Germinal center (tissue), 1 donor: ENCODE results near the gene CDC42SE2.
"Not testable (repeated sequence)": the region's sequence is repeated elsewhere in the genome, so short reads cannot be mapped to it uniquely, and the experiment has no call there.

Experiments
- DNase-seq: peaks from one replicate; pipeline ENCODE4 v3.0.0; 2012; ENCODE audit warnings: mixed read lengths, low spot score

Gene CDC42SE2

GRCh38 chr5:131389869-131390265 lies 126.0 kb downstream of the CDC42SE2 start:
- no peak for DNase-seq

- DNase-seq = no peak
Observed at GRCh38 chr5:131392466-131393095, 128.7 kb downstream of the CDC42SE2 start.

- no peak for DNase-seq
Observed at GRCh38 chr5:131393498-131393968, 129.7 kb downstream of the CDC42SE2 start.

- peak; percentile 57 for DNase-seq
Observed at GRCh38 chr5:131394128-131394527, 130.3 kb downstream of the CDC42SE2 start.

GRCh38 chr5:131396015-131396414 lies 132.2 kb downstream of the CDC42SE2 start:
- no peak for DNase-seq

- DNase-seq = no peak
Observed at GRCh38 chr5:131396630-131397273, 132.9 kb downstream of the CDC42SE2 start.

GRCh38 chr5:131399007-131399406 lies 135.2 kb downstream of the CDC42SE2 start:
- not testable (repeated sequence) for DNase-seq

GRCh38 chr5:131400585-131400984 lies 136.7 kb downstream of the CDC42SE2 start:
- no peak for DNase-seq

GRCh38 chr5:131405674-131406073 lies 141.8 kb downstream of the CDC42SE2 start:
- no peak for DNase-seq

- DNase-seq = no peak
Observed at GRCh38 chr5:131406076-131406475, 142.2 kb downstream of the CDC42SE2 start.

GRCh38 chr5:131406975-131407638 lies 143.3 kb downstream of the CDC42SE2 start:
- no peak for DNase-seq

GRCh38 chr5:131413605-131414559 lies 150.0 kb downstream of the CDC42SE2 start:
- DNase-seq = peak; percentile 25

GRCh38 chr5:131416729-131417128 lies 152.9 kb downstream of the CDC42SE2 start:
- peak; percentile 30 for DNase-seq

GRCh38 chr5:131417240-131417869 lies 153.5 kb downstream of the CDC42SE2 start:
- DNase-seq = peak; percentile 55

GRCh38 chr5:131418846-131419245 lies 155.0 kb downstream of the CDC42SE2 start:
- no peak for DNase-seq

GRCh38 chr5:131419877-131420276 lies 156.0 kb downstream of the CDC42SE2 start:
- no peak for DNase-seq

- no peak for DNase-seq
Observed at GRCh38 chr5:131423056-131423455, 159.2 kb downstream of the CDC42SE2 start.

GRCh38 chr5:131426011-131426410 lies 162.2 kb downstream of the CDC42SE2 start:
- DNase-seq = no peak

GRCh38 chr5:131430794-131431193 lies 166.9 kb downstream of the CDC42SE2 start:
- no peak for DNase-seq

- DNase-seq = no peak
Observed at GRCh38 chr5:131431794-131432193, 167.9 kb downstream of the CDC42SE2 start.

GRCh38 chr5:131433109-131433508 lies 169.3 kb downstream of the CDC42SE2 start:
- no peak for DNase-seq
